Measurements from ENCODE around the gene ATP1B1. TPM values are rescaled to one million over a fixed set of nuclear protein-coding genes. Genes with fewer than 3 reads are reported as not detected.

ATP1B1 gene
- total and polyA plus RNA-seq, 10 donors = 3.1 to 101 (median 57.3) TPM

GRCh38 chr1:169112241-169112640, 5.8 kb downstream of the ATP1B1 start:
- H3K4me3 ChIP-seq = no peak overlapping the region
- H3K4me1 ChIP-seq = peaks cover 4 to 97% (median 43%) of the 10 kb centered on the region in 6 donors
- peak overlapping the region in 6 of 8 donors; percentile 0 to 91 (median 50) for H3K27ac ChIP-seq
- DNase-seq = no peak
- H3K36me3 ChIP-seq = peaks cover 0 to 32% (median 0%) of the 10 kb centered on the region in 6 donors
- intact Hi-C loops (cut with DNase I; ENCODE audit: low total_unique reads) = no loop called here
- TF ChIP-seq CTCF (IDR thresholded peaks at IDR 0.05 in 8 of 11, conservative IDR thresholded peaks at IDR 0.05 in 3 of 11) = no peak
- H3K27me3 ChIP-seq (replicated peaks in 1 of 7) = peaks cover 0 to 33% (median 0%) of the 10 kb centered on the region in 7 donors
- WGBS, 5 donors = 38 to 61% (median 42%) methylated on average over 6 of the region's 6 CpGs
- H3K9me3 ChIP-seq = no peaks in the 10 kb centered on the region

GRCh38 chr1:169113613-169114119, 7.2 kb downstream of the ATP1B1 start:
- no peak for TF ChIP-seq POLR2AphosphoS5 (IDR thresholded peaks at IDR 0.05)
- 54 to 87% (median 68%) methylated on average over 4 of the region's 4 CpGs for WGBS, 5 donors
- H3K4me1 ChIP-seq = peaks cover 2 to 91% (median 39%) of the 10 kb centered on the region in 6 donors
- no peak for DNase-seq
- peaks cover 0 to 18% (median 0%) of the 10 kb centered on the region in 7 donors for H3K27me3 ChIP-seq (replicated peaks in 1 of 7)
- peaks cover 0 to 32% (median 0%) of the 10 kb centered on the region in 6 donors for H3K36me3 ChIP-seq
- H3K9me3 ChIP-seq = no peaks in the 10 kb centered on the region
- H3K27ac ChIP-seq = peak overlapping the region in 5 of 8 donors; percentile 5 to 87 (median 33)
- peak overlapping the region in 1 of 8 donors; percentile 23 for H3K4me3 ChIP-seq
- intact Hi-C loops (cut with DNase I; ENCODE audit: low total_unique reads) = no loop called here

- H3K27ac ChIP-seq = peak overlapping the region in 7 of 8 donors; percentile 39 to 79 (median 68)
- H3K27me3 ChIP-seq (replicated peaks in 1 of 7) = peaks cover 0 to 6% (median 0%) of the 10 kb centered on the region in 7 donors
- intact Hi-C loops (cut with DNase I; ENCODE audit: low total_unique reads) = no loop called here
- TF ChIP-seq POLR2A (IDR thresholded peaks at IDR 0.05) (no peak), CTCF (IDR thresholded peaks at IDR 0.05 in 8 of 11, conservative IDR thresholded peaks at IDR 0.05 in 3 of 11) (no peak), POLR2AphosphoS5 (IDR thresholded peaks at IDR 0.05) (peak; percentile 49 to 63 (median 50))
- H3K4me3 ChIP-seq = peak overlapping the region in 3 of 8 donors; percentile 1 to 53 (median 27)
- peak; percentile 79 for DNase-seq
- peaks cover 0 to 32% (median 0%) of the 10 kb centered on the region in 6 donors for H3K36me3 ChIP-seq
- WGBS, 5 donors = 56 to 73% (median 63%) methylated on average over 14 of the region's 14 CpGs
- no peaks in the 10 kb centered on the region for H3K9me3 ChIP-seq
- H3K4me1 ChIP-seq = peaks cover 2 to 68% (median 25%) of the 10 kb centered on the region in 6 donors
Observed at GRCh38 chr1:169115891-169116585, 9.5 kb downstream of the ATP1B1 start.

GRCh38 chr1:169117014-169117413, 10.5 kb downstream of the ATP1B1 start:
- 85 to 100% (median 93%) methylated on average over 2 of the region's 2 CpGs for WGBS, 5 donors
- intact Hi-C loops (cut with DNase I; ENCODE audit: low total_unique reads) = no loop called here
- Histone ChIP-seq H3K27ac (peak overlapping the region in 4 of 8 donors; percentile 56 to 79 (median 71)), H3K4me1 (peaks cover 2 to 59% (median 22%) of the 10 kb centered on the region in 6 donors), H3K27me3 (replicated peaks in 1 of 7) (no peaks in the 10 kb centered on the region), H3K36me3 (peaks cover 0 to 32% (median 0%) of the 10 kb centered on the region in 6 donors), H3K4me3 (no peak overlapping the region), H3K9me3 (no peaks in the 10 kb centered on the region)
- TF ChIP-seq POLR2A (IDR thresholded peaks at IDR 0.05) = no peak
- TF ChIP-seq CTCF (IDR thresholded peaks at IDR 0.05 in 8 of 11, conservative IDR thresholded peaks at IDR 0.05 in 3 of 11) = no peak
- TF ChIP-seq POLR2AphosphoS5 (IDR thresholded peaks at IDR 0.05) = no peak
- no peak for DNase-seq

All from spleen (tissue), 11 donors.